GM12872 (cell line): ENCODE data around the gene BSN.

ENCODE experiments used
- CTCF ChIP-seq: IDR thresholded peaks from 3 replicates; pipeline ENCODE4 v1.5.1; 2011; ENCODE audit warnings: low read depth, mild to moderate bottlenecking, low read length, moderate library complexity; ENCODE audit not compliant: insufficient read depth

The BSN gene

GRCh38 chr3:49719214-49719884, 165.1 kb downstream of the BSN start, which contains the start of gene AMIGO3:
Gene AMIGO3, minus strand, starts transcription at chr3:49719684. Its CDS starts 219 bp downstream, at chr3:49719465.
- peak; percentile 86 for TF ChIP-seq CTCF
